A549 (cell line): ENCODE results near the gene GTF3C5. TPM values are rescaled to one million over a fixed set of nuclear protein-coding genes. Genes with fewer than 3 reads are reported as not detected.

Experiments used
- ATAC-seq, 2 experiments: fragments of 200-7000 bp in 1 of 2; fragments of >200 bp in 1 of 2; cut with Nextera tagmentation in 1 of 2; cut with Tn5 transposase in 1 of 2; 3 replicates each; pipeline versions ENCODE4 v1.8.0 to v1.9.1; 2018 to 2020; ENCODE audit warnings: mild to moderate bottlenecking in 1 of 2, moderate library complexity in 1 of 2
- CTCF ChIA-PET: fragments of 300-600 bp; sonication (Branson Sonifier 250); formaldehyde crosslinking; extraction: SDS; loops from one replicate; lab custom pipeline; 2021; ENCODE audit warnings: antibody characterized with exemption, inconsistent platforms; lab: Yijun Ruan, JAX
- POLR2A ChIA-PET: fragments of 350-600 bp; formaldehyde crosslinking; extraction: SDS; loops from one replicate; lab custom pipeline; 2021; ENCODE audit warnings: antibody characterized with exemption, inconsistent platforms; lab: Yijun Ruan, JAX
- DNase-seq, 2 experiments: peaks; one replicate each; pipeline versions ENCODE4 v3.0.0 to v3.0.0-alpha.2; 2011 to 2016; ENCODE audit warnings: low read depth in 1 of 2, low spot score in 1 of 2
- FAIRE-seq: peaks from 2 replicates; lab custom pipeline; 2011; peaks lifted over from hg19 to GRCh38; lab: Jason Lieb, UNC
- H3K27ac ChIP-seq, 2 experiments: fragments of >200 bp; sonication (Bioruptor Twin); formaldehyde crosslinking; 3 replicates each; pipeline ENCODE4 v1.5.1; 2016 to 2017
- H3K4me1 ChIP-seq: fragments of >200 bp; sonication (Bioruptor Twin); formaldehyde crosslinking; 3 replicates; pipeline ENCODE4 v1.6.1; 2016
- H3K4me2 ChIP-seq: fragments of >200 bp; sonication (Bioruptor Twin); formaldehyde crosslinking; 3 replicates; pipeline ENCODE4 v1.6.1; 2016
- H3K4me3 ChIP-seq: fragments of >200 bp; sonication (Bioruptor Twin); formaldehyde crosslinking; 3 replicates; pipeline ENCODE4 v1.5.1; 2016
- H3K9me3 ChIP-seq: fragments of >200 bp; sonication (Bioruptor Twin); formaldehyde crosslinking; 3 replicates; pipeline ENCODE4 v1.6.1; 2016
- BHLHE40 ChIP-seq: IDR thresholded peaks from 2 replicates; pipeline ENCODE4 v1.6.1; 2012; ENCODE audit warnings: low read depth, low read length, inconsistent platforms
- EHMT2 ChIP-seq: fragments of 200-600 bp; sonication (generic); IDR thresholded peaks from 2 replicates; pipeline ENCODE4 v1.6.1; 2016; ENCODE audit warnings: antibody characterized with exemption, low read depth, mild to moderate bottlenecking, moderate library complexity
- ELK1 ChIP-seq: fragments of 150-350 bp; IDR thresholded peaks from 2 replicates; pipeline ENCODE4 v1.6.1; 2014; ENCODE audit warnings: low read depth, mild to moderate bottlenecking, low read length
- FOSL2 ChIP-seq, 2 experiments: fragments of 450-650 bp in 1 of 2; fragments of >200 bp in 1 of 2; sonication (Bioruptor Twin) in 1 of 2; formaldehyde crosslinking; IDR thresholded peaks; 2 replicates each; pipeline versions ENCODE4 v1.5.0 to v1.6.1; 2016 to 2020; ENCODE audit warnings: mild to moderate bottlenecking in 1 of 2, moderate library complexity in 1 of 2
- FOXS1 ChIP-seq: fragments of 250-450 bp; sonication (Bioruptor Pico); IDR thresholded peaks from 2 replicates; pipeline ENCODE4 v1.5.0; 2020; ENCODE audit warnings: mild to moderate bottlenecking, moderate library complexity
- HMGXB4 ChIP-seq: fragments of 250-450 bp; sonication (Bioruptor Pico); IDR thresholded peaks from 2 replicates; pipeline ENCODE4 v1.5.0; 2021; ENCODE audit warnings: mild to moderate bottlenecking, moderate library complexity, borderline replicate concordance
- HOXB13 ChIP-seq: fragments of 250-450 bp; sonication (Bioruptor Pico); IDR thresholded peaks from 2 replicates; pipeline ENCODE4 v1.5.0; 2020; ENCODE audit warnings: low read depth, mild to moderate bottlenecking, moderate library complexity
- MAFK ChIP-seq: fragments of 450-650 bp; IDR thresholded peaks from 2 replicates; pipeline ENCODE4 v1.6.1; 2014; ENCODE audit not compliant: partially characterized antibody
- NFE2L2 ChIP-seq: fragments of 150-350 bp; conservative IDR thresholded peaks from 2 replicates; pipeline ENCODE4 v1.6.1; 2014; ENCODE audit warnings: low read length
- NPAS2 ChIP-seq: fragments of 250-450 bp; sonication (Bioruptor Pico); IDR thresholded peaks from 2 replicates; pipeline ENCODE4 v1.8.0; 2022; ENCODE audit warnings: mild to moderate bottlenecking, moderate library complexity, borderline replicate concordance
- PBX3 ChIP-seq: IDR thresholded peaks from 2 replicates; pipeline ENCODE4 v1.6.1; 2012
- PHF8 ChIP-seq: fragments of 200-600 bp; sonication (generic); IDR thresholded peaks from 2 replicates; pipeline ENCODE4 v1.6.1; 2016; ENCODE audit warnings: low read depth, mild to moderate bottlenecking, antibody characterized with exemption, moderate library complexity, borderline replicate concordance
- RAD21 ChIP-seq, 2 experiments: fragments of >200 bp in 1 of 2; sonication (Bioruptor Twin) in 1 of 2; formaldehyde crosslinking in 1 of 2; IDR thresholded peaks in 1 of 2; conservative IDR thresholded peaks in 1 of 2; 2 replicates in 1 of 2; 3 replicates in 1 of 2; pipeline ENCODE4 v1.6.1; 2012 to 2018; ENCODE audit warnings: inconsistent platforms in 1 of 2
- RCOR1 ChIP-seq: fragments of 150-350 bp; IDR thresholded peaks from 2 replicates; pipeline ENCODE4 v1.6.1; 2014; ENCODE audit warnings: antibody characterized with exemption, low read length, low read depth
- SREBF2 ChIP-seq: fragments of 450-650 bp; IDR thresholded peaks from 2 replicates; pipeline ENCODE4 v1.6.1; 2014; ENCODE audit warnings: mild to moderate bottlenecking, moderate library complexity
- TP53 ChIP-seq: fragments of 250-450 bp; sonication (Bioruptor Pico); IDR thresholded peaks from 2 replicates; pipeline ENCODE4 v1.5.0; 2021; ENCODE audit warnings: mild to moderate bottlenecking, moderate library complexity
- ZFP36 ChIP-seq: fragments of 450-650 bp; IDR thresholded peaks from 2 replicates; pipeline ENCODE4 v1.6.1; 2014; ENCODE audit warnings: borderline replicate concordance; ENCODE audit not compliant: partially characterized antibody
- WGBS: methylation state at CpG from one replicate; pipeline ENCODE4 v1.1.6; 2017; ENCODE audit errors: missing lambda C conversion rate; 5-methylcytosine and 5-hydroxymethylcytosine counted together
- polyA plus RNA-seq, 4 experiments: library from polyadenylated mRNA; depleted of rRNA in 3 of 4; stranded (reverse); fragments of >200 nt; fragmentation: RNase III in 1 of 4; extraction: RNeasy Plus Mini Kit Qiagen cat#74134 plus additional on column Dnase treatment in 1 of 4; gene quantifications; 2 replicates in 3 of 4; 3 replicates in 1 of 4; pipeline ENCODE4 v1.2.3, GENCODE V29; 2011 to 2017

The GTF3C5 gene
- polyA plus RNA-seq, 2 of the 4 experiments (the other 2 are of a cell fraction) = 57.2 to 80.3 TPM

- WGBS = 57% methylated on average over 16 of the region's 16 CpGs
- Histone ChIP-seq H3K4me2 (no peak overlapping the region), H3K27ac (no peak overlapping the region), H3K9me3 (no peaks in the 10 kb centered on the region), H3K4me1 (no peaks in the 10 kb centered on the region)
- TF ChIP-seq ZFP36 (no peak), RCOR1 (no peak), ELK1 (no peak), RAD21 (conservative IDR thresholded peaks at IDR 0.05 in 1 of 2, IDR thresholded peaks at IDR 0.05 in 1 of 2) (no peak), FOSL2 (IDR thresholded peaks at IDR 0.05) (no peak), FOSL2 (CRISPR knock-in tag; IDR thresholded peaks at IDR 0.05) (no peak), BHLHE40 (no peak), TP53 (no peak), EHMT2 (no peak), HMGXB4 (no peak), PBX3 (no peak), SREBF2 (no peak), HOXB13 (CRISPR knock-in tag) (no peak), FOXS1 (CRISPR knock-in tag) (no peak), NFE2L2 (no peak), NPAS2 (no peak), PHF8 (no peak)
- TF ChIP-seq, all 56 proteins: peak for 0
- ChIA-PET CTCF (interaction anchor here (1.2 to 7.3 kb wide), 9 partner anchors 10 to 91 kb away, joined by 3 to 40 read pairs (median 6); partner anchors contain the start of gene GFI1B), POLR2A (no interaction called here)
- no peak overlapping the region for H3K4me3 ChIP-seq
- no peak for ATAC-seq
- no peak for FAIRE-seq
- no peak for DNase-seq
Measured at GRCh38 chr9:132991351-132992300, 39.2 kb upstream of the GTF3C5 start.

- Histone ChIP-seq H3K27ac (no peak overlapping the region), H3K4me3 (no peak overlapping the region), H3K9me3 (no peaks in the 10 kb centered on the region), H3K4me2 (no peak overlapping the region), H3K4me1 (no peaks in the 10 kb centered on the region)
- ATAC-seq (no peak), DNase-seq (no peak), FAIRE-seq (no peak)
- CTCF ChIA-PET = interaction anchor here (1.2 to 3.2 kb wide), 3 partner anchors 17 to 29 kb away, joined by 5 to 18 read pairs (median 15); no protein-coding TSS in a partner anchor
- WGBS = 45% methylated on average over 9 of the region's 14 CpGs
- POLR2A ChIA-PET = no interaction called here
- no peak for TF ChIP-seq MAFK
Measured at GRCh38 chr9:132993511-132993939, 37.3 kb upstream of the GTF3C5 start.
